Activated effector memory CD4-positive, alpha-beta T cell treated with anti-CD3 and anti-CD28 coated beads, Interleukin-2, amount 50 U/mL, for 16 hours (primary cell): ENCODE data around the gene HOOK2.
"Not testable (repeated sequence)": the region's sequence is repeated elsewhere in the genome, so short reads cannot be mapped to it uniquely, and the experiment has no call there.

Experiments
- DNase-seq: peaks from one replicate; pipeline ENCODE4 v3.0.0-alpha.2; 2020

HOOK2 gene

GRCh38 chr19:12720296-12720695 is 55.1 kb downstream of the HOOK2 start:
- DNase-seq = no peak

GRCh38 chr19:12715929-12716328 is 59.4 kb downstream of the HOOK2 start:
- no peak for DNase-seq

- DNase-seq = no peak
These were observed 60.2 kb downstream of the HOOK2 start for GRCh38 chr19:12715102-12715501.

GRCh38 chr19:12713304-12713703 is 62.0 kb downstream of the HOOK2 start:
- DNase-seq = not testable (repeated sequence)
